Mucosa of rectum (tissue), 2 donors: Measurements from ENCODE around the gene ARHGEF2.

Experiments
- H3K27ac ChIP-seq, 2 donors: one replicate each; pipeline ENCODE4 v1.7.0; 2013; ENCODE audit warnings: inconsistent platforms in 2 of 2, low read depth in 2 of 2, low read length in 2 of 2
- H3K27me3 ChIP-seq, 2 donors: one replicate each; pipeline ENCODE4 v1.7.0; 2013; ENCODE audit warnings: low read length in 2 of 2; ENCODE audit not compliant: control insufficient read depth in 2 of 2, insufficient read depth in 2 of 2
- H3K36me3 ChIP-seq, 2 donors: one replicate each; pipeline ENCODE4 v1.7.0; 2013; ENCODE audit warnings: low read length in 2 of 2; ENCODE audit not compliant: control insufficient read depth in 2 of 2, insufficient read depth in 2 of 2
- H3K4me1 ChIP-seq, 2 donors: one replicate each; pipeline ENCODE4 v1.7.0; 2013; ENCODE audit warnings: low read length in 2 of 2, mild to moderate bottlenecking in 1 of 2; ENCODE audit not compliant: control insufficient read depth in 2 of 2, insufficient read depth in 2 of 2
- H3K4me3 ChIP-seq, 2 donors: one replicate each; pipeline ENCODE4 v1.7.0; 2013; ENCODE audit warnings: low read length in 2 of 2
- H3K9ac ChIP-seq, 2 donors: one replicate each; pipeline ENCODE4 v1.7.0; 2013; ENCODE audit warnings: low read length in 2 of 2, low read depth in 1 of 2, mild to moderate bottlenecking in 1 of 2
- H3K9me3 ChIP-seq, 2 donors: one replicate each; pipeline ENCODE4 v1.7.0; 2013; ENCODE audit warnings: low read length in 2 of 2; ENCODE audit not compliant: control insufficient read depth in 2 of 2
- donor health status: healthy.
- donor health status: Normal muscosa, but diverticular disease.

ARHGEF2 gene

DNA sequence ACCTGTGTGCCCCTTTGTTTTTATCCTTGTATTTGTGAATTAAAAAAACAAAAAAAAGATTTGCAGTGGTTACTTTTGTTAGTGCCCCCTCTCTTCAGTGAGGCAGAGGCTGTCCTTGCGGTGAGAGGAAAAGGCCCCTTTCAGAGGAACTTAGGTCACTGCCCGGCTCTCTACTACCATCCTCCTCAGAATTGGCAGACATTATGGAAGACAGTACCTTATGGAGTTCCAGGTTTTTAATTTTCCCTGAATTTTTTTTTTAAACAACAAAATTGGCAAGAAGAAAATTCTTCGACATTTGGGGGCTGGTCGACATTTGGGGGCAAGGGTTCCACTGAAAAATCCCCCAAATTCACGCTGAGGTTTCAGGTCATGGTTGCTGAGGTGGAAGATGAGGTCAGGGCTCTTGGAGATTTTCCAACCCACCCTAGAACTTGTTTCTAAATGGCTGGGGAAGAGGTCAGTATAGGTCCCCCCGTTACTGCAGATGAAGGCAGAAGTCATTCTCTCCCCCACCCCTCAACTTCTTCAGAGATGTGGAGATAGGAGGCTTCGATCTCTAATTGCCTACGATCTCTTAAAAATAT, 31.6 kb downstream of the ARHGEF2 start:
- Histone ChIP-seq H3K36me3 (peaks cover 28 to 37% of the 10 kb centered on the region in 2 donors), H3K9me3 (no peaks in the 10 kb centered on the region), H3K4me1 (peaks cover 37 to 42% of the 10 kb centered on the region in 2 donors)

DNA sequence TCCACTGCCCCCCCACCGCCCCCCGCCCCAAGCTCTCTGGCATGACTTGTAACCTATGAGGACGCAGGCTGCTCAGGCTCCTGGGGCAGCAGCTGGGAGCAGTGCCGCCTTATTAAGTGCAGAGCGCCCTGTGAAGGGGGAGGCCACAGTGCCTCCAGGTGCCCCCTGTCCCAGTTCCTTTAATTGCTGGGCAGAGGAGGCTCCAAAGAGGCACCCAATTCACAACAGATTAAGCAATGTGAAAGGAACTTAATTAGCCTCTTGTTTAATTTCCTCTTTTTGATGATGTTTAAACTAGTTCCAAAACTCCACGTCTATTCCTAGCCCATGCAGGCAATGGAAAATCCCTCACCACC, 33.9 kb downstream of the ARHGEF2 start:
- no peaks in the 10 kb centered on the region for H3K27me3 ChIP-seq
- no peak overlapping the region for H3K4me3 ChIP-seq
- peaks cover 57 to 63% of the 10 kb centered on the region in 2 donors for H3K4me1 ChIP-seq
- peak overlapping the region; percentile 24 to 97 for H3K27ac ChIP-seq
- peaks cover 10 to 17% of the 10 kb centered on the region in 2 donors for H3K36me3 ChIP-seq
- H3K9ac ChIP-seq: no peak overlapping the region
- no peaks in the 10 kb centered on the region for H3K9me3 ChIP-seq

More for the DNA sequence above, 31.6 kb downstream of the ARHGEF2 start:
- Histone ChIP-seq H3K27me3 (no peaks in the 10 kb centered on the region), H3K27ac (peak overlapping the region; percentile 41 to 97), H3K9ac (no peak overlapping the region), H3K4me3 (no peak overlapping the region)

- H3K9ac ChIP-seq: peak overlapping the region; percentile 63 to 87
- H3K36me3 ChIP-seq: peaks cover 6 to 11% of the 10 kb centered on the region in 2 donors
- peak overlapping the region; percentile 96 to 97 for H3K27ac ChIP-seq
- H3K4me3 ChIP-seq: peak overlapping the region; percentile 62 to 72
- no peaks in the 10 kb centered on the region for H3K9me3 ChIP-seq
- H3K27me3 ChIP-seq: no peaks in the 10 kb centered on the region
- peaks cover 57 to 63% of the 10 kb centered on the region in 2 donors for H3K4me1 ChIP-seq
These were observed 35.7 kb downstream of the ARHGEF2 start for GRCh38 chr1:155942578-155943141.

- Histone ChIP-seq H3K36me3 (peaks cover 0 to 4% of the 10 kb centered on the region in 2 donors), H3K4me1 (peaks cover 57 to 63% of the 10 kb centered on the region in 2 donors), H3K9me3 (no peaks in the 10 kb centered on the region), H3K27me3 (no peaks in the 10 kb centered on the region), H3K4me3 (peak overlapping the region; percentile 62 to 72), H3K9ac (peak overlapping the region; percentile 70 to 87), H3K27ac (peak overlapping the region; percentile 96 to 97)
These were observed 36.4 kb downstream of the ARHGEF2 start for GRCh38 chr1:155941845-155942531.

GRCh38 chr1:155940993-155941844, 37.1 kb downstream of the ARHGEF2 start, which contains the start of gene RXFP4:
TSS of gene RXFP4 (plus strand) at chr1:155941638. CDS start at chr1:155941710, 72 bp downstream.
- peak within 1 kb of the TSS; percentile 83 to 87 for H3K9ac ChIP-seq
- H3K4me3 ChIP-seq: peak within 1 kb of the TSS; percentile 62 to 72
- H3K36me3 ChIP-seq: no peaks in the 10 kb centered on the region
- peaks cover 57 to 60% of the 10 kb centered on the region in 2 donors for H3K4me1 ChIP-seq
- H3K9me3 ChIP-seq: no peaks in the 10 kb centered on the region
- no peaks in the 10 kb centered on the region for H3K27me3 ChIP-seq
- peak within 1 kb of the TSS; percentile 96 to 97 for H3K27ac ChIP-seq

- Histone ChIP-seq H3K36me3 (no peaks in the 10 kb centered on the region), H3K4me3 (peak overlapping the region; percentile 62 to 72), H3K27ac (peak overlapping the region; percentile 96 to 97), H3K9ac (peak overlapping the region; percentile 83 to 87), H3K9me3 (no peaks in the 10 kb centered on the region), H3K27me3 (no peaks in the 10 kb centered on the region), H3K4me1 (peaks cover 52 to 55% of the 10 kb centered on the region in 2 donors)
These were observed 37.8 kb downstream of the ARHGEF2 start for GRCh38 chr1:155940482-155940992.

DNA sequence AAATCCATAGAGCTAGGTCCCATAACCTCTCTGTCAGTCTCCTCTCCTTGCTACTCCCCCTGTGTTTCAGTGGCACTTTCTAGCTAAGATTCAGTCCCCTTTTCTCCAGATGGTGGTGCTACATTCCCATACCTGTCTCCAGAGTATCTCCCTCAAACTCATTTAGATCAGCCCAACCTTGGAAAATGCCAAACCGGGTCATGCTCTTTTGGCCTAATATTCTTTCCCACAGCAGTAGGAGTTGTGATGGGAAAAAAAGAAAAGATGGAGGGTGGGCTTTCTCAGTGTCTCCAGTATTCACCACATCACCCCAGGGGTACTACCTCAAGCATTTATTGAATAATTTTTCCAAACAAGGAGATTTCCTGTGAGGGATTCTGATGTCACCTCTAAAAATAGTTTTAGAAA, 40.1 kb downstream of the ARHGEF2 start:
- H3K9me3 ChIP-seq: no peaks in the 10 kb centered on the region

DNA sequence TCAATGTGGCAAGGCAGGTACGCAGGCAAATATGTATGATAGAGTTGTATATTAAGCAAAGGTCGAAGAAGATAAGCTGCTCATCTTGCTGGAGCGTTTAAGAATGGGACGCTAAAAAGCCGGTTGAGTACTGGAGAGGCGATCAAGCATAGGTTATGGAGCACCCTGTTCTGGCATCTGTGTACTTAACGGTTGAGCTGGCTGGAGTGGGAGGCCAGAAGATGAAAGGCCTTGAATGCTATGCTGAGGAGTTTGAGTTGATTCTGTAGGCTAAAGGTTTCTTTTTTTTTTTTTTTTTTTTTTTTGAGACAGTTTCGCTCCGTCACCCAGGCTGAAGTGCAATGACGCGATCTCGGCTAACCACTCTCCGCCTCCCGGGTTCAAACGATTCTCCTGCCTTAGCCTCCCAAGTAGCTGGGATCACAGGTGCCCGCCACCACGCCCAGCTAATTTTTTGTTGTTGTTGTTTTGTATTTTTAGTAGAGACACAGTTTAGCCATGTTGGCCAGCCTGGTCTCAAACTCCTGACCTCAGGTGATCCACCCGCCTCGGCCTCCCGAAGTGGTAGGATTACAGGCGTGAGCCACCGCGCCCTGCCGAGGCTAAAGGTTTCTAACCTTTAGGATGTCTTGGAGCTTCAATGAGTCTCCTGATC, 43.3 kb downstream of the ARHGEF2 start:
- H3K4me3 ChIP-seq: peak overlapping the region; percentile 81 to 98
- peaks cover 4 to 10% of the 10 kb centered on the region in 2 donors for H3K36me3 ChIP-seq
- no peaks in the 10 kb centered on the region for H3K9me3 ChIP-seq
- H3K9ac ChIP-seq: peak overlapping the region; percentile 75 to 98
- peaks cover 35 to 41% of the 10 kb centered on the region in 2 donors for H3K4me1 ChIP-seq
- H3K27me3 ChIP-seq: no peaks in the 10 kb centered on the region
- peak overlapping the region; percentile 90 to 95 for H3K27ac ChIP-seq

More for the DNA sequence above, 40.1 kb downstream of the ARHGEF2 start:
- Histone ChIP-seq H3K4me1 (peaks cover 40 to 46% of the 10 kb centered on the region in 2 donors), H3K27ac (peak overlapping the region in 1 of 2 donors; percentile 21), H3K9ac (no peak overlapping the region), H3K4me3 (no peak overlapping the region), H3K27me3 (no peaks in the 10 kb centered on the region), H3K36me3 (no peaks in the 10 kb centered on the region)
